Transverse colon (tissue), 4 donors: ENCODE measurements around the gene ARSG. TPM values are rescaled to one million over a fixed set of nuclear protein-coding genes. Genes with fewer than 3 reads are reported as not detected.

ENCODE experiments used
- DNase-seq: peaks from one replicate; pipeline ENCODE4 v3.0.0-alpha.2; 2019
- H3K27ac ChIP-seq, 4 donors: fragments of 200-600 bp; sonication (generic); 2 replicates each; pipeline ENCODE4 v1.5.1; 2016 to 2018; ENCODE audit warnings: inconsistent platforms in 4 of 4
- H3K27me3 ChIP-seq: fragments of 200-600 bp; sonication (generic); 2 replicates; pipeline ENCODE4 v1.5.1; 2017; ENCODE audit warnings: inconsistent platforms
- H3K36me3 ChIP-seq, 4 donors: fragments of 200-600 bp; sonication (generic); 2 replicates each; pipeline ENCODE4 v1.5.1; 2017 to 2019; ENCODE audit warnings: inconsistent platforms in 4 of 4
- H3K4me1 ChIP-seq, 4 donors: fragments of 200-600 bp; sonication (generic); 2 replicates each; pipeline ENCODE4 v1.5.1; 2017 to 2020; ENCODE audit warnings: inconsistent platforms in 4 of 4
- H3K4me3 ChIP-seq, 4 donors: fragments of 200-600 bp; sonication (generic); 1 replicate in 1 of 4; 2 replicates in 3 of 4; pipeline versions ENCODE4 v1.5.1 to v1.6.1; 2017 to 2019; ENCODE audit warnings: inconsistent platforms in 4 of 4
- H3K9me3 ChIP-seq, 2 donors: fragments of 200-600 bp; sonication (generic); 2 replicates each; pipeline ENCODE4 v1.5.1; 2017 to 2019; ENCODE audit warnings: inconsistent platforms in 2 of 2
- CTCF ChIP-seq, 5 experiments: fragments of 200-600 bp in 3 of 5; fragments of 450-650 bp in 2 of 5; sonication (generic) in 3 of 5; IDR thresholded peaks; 1 replicate in 2 of 5; 2 replicates in 3 of 5; pipeline ENCODE4 v1.5.1; 2016 to 2017; ENCODE audit warnings: antibody characterized with exemption in 5 of 5, inconsistent platforms in 3 of 5, mild to moderate bottlenecking in 2 of 5, moderate library complexity in 1 of 5
- EP300 ChIP-seq: sonication (generic); formaldehyde crosslinking; IDR thresholded peaks from one replicate; pipeline ENCODE4 v1.6.1; 2017; ENCODE audit warnings: antibody characterized with exemption, low read depth
- POLR2A ChIP-seq: fragments of 450-650 bp; IDR thresholded peaks from one replicate; pipeline ENCODE4 v1.6.1; 2016; ENCODE audit warnings: antibody characterized with exemption, mild to moderate bottlenecking, moderate library complexity
- POLR2AphosphoS5 ChIP-seq, 3 donors: sonication (generic); formaldehyde crosslinking; IDR thresholded peaks; one replicate each; pipeline ENCODE4 v1.6.1; 2016; ENCODE audit warnings: antibody characterized with exemption in 3 of 3
- WGBS, 2 donors: methylation state at CpG; one replicate each; pipeline ENCODE4 v1.1.5; 2018; ENCODE audit warnings: low coverage in 1 of 2; 5-methylcytosine and 5-hydroxymethylcytosine counted together
- in situ Hi-C, 4 donors: fragments of 200-750 bp; cut with MboI; loops; one replicate each; pipeline versions ENCODE4 v1.15.0 to v1.15.1; 2017; ENCODE audit warnings: low sequenced_read_pairs in 3 of 4, low pct_ligation_motif_present in 1 of 4, low pct_unique_long_range_greater_than_20kb in 1 of 4
- intact Hi-C: fragments of 100-400 bp; cut with DNase I; formaldehyde crosslinking; loops from one replicate; pipeline ENCODE4 v1.15.1; 2023; ENCODE audit warnings: low total_unique reads
- total RNA-seq, 4 donors: library from RNA; depleted of rRNA; stranded (reverse); fragments of >200 nt; gene quantifications; one replicate each; pipeline ENCODE4 v1.1.0, GENCODE V29; 2016

The ARSG gene
- total RNA-seq, 4 donors from 2014 or later, result 0.41 to 4.4 (median 1.6) TPM; not detected in 1

GRCh38 chr17:68291836-68292688 lies 767 bp downstream of the ARSG start:
- in situ Hi-C loops, result no loop called here
- peak overlapping the region; percentile 29 to 57 (median 44) for H3K4me3 ChIP-seq
- WGBS, 2 donors, result 1% methylated on average over 36 of the region's 76 CpGs; no CpG with 5 or more reads in 1 of the 2 donors
- H3K36me3 ChIP-seq, result no peaks in the 10 kb centered on the region
- H3K27ac ChIP-seq, result peak overlapping the region; percentile 71 to 81 (median 75)
- H3K27me3 ChIP-seq, result peaks cover 80% of the 10 kb centered on the region
- no peaks in the 10 kb centered on the region for H3K9me3 ChIP-seq
- TF ChIP-seq POLR2A, result peak; percentile 63
- TF ChIP-seq CTCF (IDR thresholded peaks at IDR 0.05), result no peak
- TF ChIP-seq POLR2AphosphoS5 (IDR thresholded peaks at IDR 0.05), result peak in 2 of 3 donors; percentile 54 to 71
- no peak for TF ChIP-seq EP300
- H3K4me1 ChIP-seq, result peaks cover 0 to 28% (median 23%) of the 10 kb centered on the region in 4 donors
- intact Hi-C loops, result no loop called here
- DNase-seq, result peak; percentile 84

- peaks cover 0 to 28% (median 23%) of the 10 kb centered on the region in 4 donors for H3K4me1 ChIP-seq
- TF ChIP-seq POLR2A (no peak), CTCF (IDR thresholded peaks at IDR 0.05) (no peak), POLR2AphosphoS5 (IDR thresholded peaks at IDR 0.05) (no peak), EP300 (no peak)
- H3K27me3 ChIP-seq, result peaks cover 80% of the 10 kb centered on the region
- H3K27ac ChIP-seq, result peak overlapping the region in 3 of 4 donors; percentile 71 to 77 (median 73)
- peak overlapping the region in 1 of 4 donors; percentile 57 for H3K4me3 ChIP-seq
- H3K9me3 ChIP-seq, result no peaks in the 10 kb centered on the region
- intact Hi-C loops, result no loop called here
- 35 to 60% methylated on average over 1 to 9 of the region's 9 CpGs for WGBS, 2 donors
- no peaks in the 10 kb centered on the region for H3K36me3 ChIP-seq
- in situ Hi-C loops, result no loop called here
- DNase-seq, result no peak
These were observed 1.4 kb downstream of the ARSG start for GRCh38 chr17:68292689-68293040.

- Histone ChIP-seq H3K27ac (no peak overlapping the region), H3K36me3 (no peaks in the 10 kb centered on the region), H3K9me3 (no peaks in the 10 kb centered on the region), H3K4me1 (peaks cover 0 to 28% (median 23%) of the 10 kb centered on the region in 4 donors), H3K4me3 (no peak overlapping the region), H3K27me3 (peaks cover 79% of the 10 kb centered on the region)
- no peak for DNase-seq
- TF ChIP-seq EP300 (no peak), POLR2A (no peak), POLR2AphosphoS5 (IDR thresholded peaks at IDR 0.05) (no peak), CTCF (IDR thresholded peaks at IDR 0.05) (no peak)
- intact Hi-C loops (no loop called here), in situ Hi-C loops (no loop called here)
- 92 to 95% methylated on average over 2 to 6 of the region's 6 CpGs for WGBS, 2 donors
These were observed 2.3 kb downstream of the ARSG start for GRCh38 chr17:68293490-68294195.

DNA sequence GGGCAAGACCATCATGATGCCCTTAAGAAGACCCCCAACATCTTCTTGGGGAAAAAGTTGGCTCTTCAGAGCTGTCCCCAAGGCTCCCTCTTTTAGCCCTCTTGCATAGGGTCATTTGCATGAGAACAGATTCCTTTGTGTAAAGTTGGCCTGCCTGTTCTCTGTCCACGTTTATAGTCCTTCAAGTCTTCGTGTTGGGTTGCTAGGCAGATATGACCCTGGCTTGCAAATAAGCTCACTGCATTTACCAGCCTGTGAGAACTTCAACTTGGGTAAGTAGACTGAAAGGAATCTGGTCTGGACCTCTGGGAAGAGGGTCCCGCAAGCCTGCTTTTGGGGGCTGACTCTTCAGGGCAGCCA lies 2.9 kb downstream of the ARSG start:
- no peak for DNase-seq
- H3K9me3 ChIP-seq, result no peaks in the 10 kb centered on the region
- H3K36me3 ChIP-seq, result no peaks in the 10 kb centered on the region
- WGBS, 2 donors, result 73% methylated on average over 3 of the region's 3 CpGs; no CpG with 5 or more reads in 1 of the 2 donors
- H3K4me1 ChIP-seq, result peaks cover 0 to 28% (median 23%) of the 10 kb centered on the region in 4 donors
- TF ChIP-seq POLR2A, result no peak
- no peak for TF ChIP-seq CTCF (IDR thresholded peaks at IDR 0.05)
- no peak for TF ChIP-seq POLR2AphosphoS5 (IDR thresholded peaks at IDR 0.05)
- no peak for TF ChIP-seq EP300
- intact Hi-C loops, result no loop called here
- no peak overlapping the region for H3K27ac ChIP-seq
- peaks cover 74% of the 10 kb centered on the region for H3K27me3 ChIP-seq
- H3K4me3 ChIP-seq, result no peak overlapping the region
- in situ Hi-C loops, result no loop called here
